Endothelial cell of umbilical vein (primary cell): ENCODE results near the gene LUC7L2. TPM values are rescaled to one million over a fixed set of nuclear protein-coding genes. Genes with fewer than 3 reads are reported as not detected.

Source experiments
- BruUV-seq: library from RNA; stranded (reverse); fragments of 400-500 nt; replicated peaks from 2 replicates; lab custom pipeline; 2021; lab: Mats Ljungman, UMichigan
- CTCF ChIA-PET: fragments of 300-600, 350-600 bp; sonication (Branson Sonifier 250); formaldehyde crosslinking; loops from one replicate; lab custom pipeline; 2021; ENCODE audit warnings: antibody characterized with exemption, inconsistent platforms; lab: Charles Lee
- POLR2A ChIA-PET: fragments of 300-600, 350-600 bp; sonication (Branson Sonifier 250); formaldehyde crosslinking; loops from one replicate; lab custom pipeline; 2021; ENCODE audit warnings: antibody characterized with exemption, inconsistent platforms; lab: Charles Lee
- DNase-seq: peaks from one replicate; pipeline ENCODE4 v3.0.0-alpha.2; 2011; ENCODE audit warnings: low read depth, low spot score
- FAIRE-seq: peaks from 2 replicates; lab custom pipeline; 2011; peaks lifted over from hg19 to GRCh38; lab: Jason Lieb, UNC
- H2AFZ ChIP-seq: 2 replicates; pipeline ENCODE4 v1.6.0; 2012; ENCODE audit warnings: low read depth, low read length, control low read depth, inconsistent platforms
- H3K27ac ChIP-seq: 2 replicates; pipeline ENCODE4 v1.5.1; 2011; ENCODE audit warnings: low read depth, mild to moderate bottlenecking, control low read depth, low read length, moderate library complexity; ENCODE audit not compliant: insufficient read depth
- H3K27me3 ChIP-seq, 2 experiments: 2 replicates each; pipeline versions ENCODE4 v1.6.0 to v1.6.1; 2011; ENCODE audit warnings: low read length in 2 of 2, mixed read lengths in 1 of 2; ENCODE audit not compliant: control insufficient read depth in 2 of 2, insufficient read depth in 2 of 2
- H3K36me3 ChIP-seq, 2 experiments: 2 replicates in 1 of 2; 3 replicates in 1 of 2; pipeline ENCODE4 v1.5.1; 2011; ENCODE audit warnings: low read length in 2 of 2, mild to moderate bottlenecking in 1 of 2, moderate library complexity in 1 of 2; ENCODE audit not compliant: control insufficient read depth in 2 of 2, insufficient read depth in 2 of 2; ENCODE audit errors: extremely low read depth in 1 of 2
- H3K4me1 ChIP-seq: 3 replicates; pipeline ENCODE4 v1.5.1; 2011; ENCODE audit warnings: mild to moderate bottlenecking, low read length; ENCODE audit not compliant: control insufficient read depth, insufficient read depth; ENCODE audit errors: extremely low read depth
- H3K4me2 ChIP-seq: 2 replicates; pipeline ENCODE4 v1.6.1; 2011; ENCODE audit warnings: low read length, control low read depth, mixed read lengths; ENCODE audit not compliant: insufficient read depth
- H3K4me3 ChIP-seq, 3 experiments: fragments of 200-600 bp in 1 of 3; sonication (generic), shearing (Covaris generic) in 1 of 3; replicated peaks in 1 of 3; 2 replicates each; pipeline ENCODE4 v1.5.1; 2011 to 2016; ENCODE audit warnings: control low read depth in 3 of 3, low read length in 3 of 3, mild to moderate bottlenecking in 2 of 3, inconsistent platforms in 1 of 3, low read depth in 1 of 3, moderate library complexity in 1 of 3; ENCODE audit not compliant: insufficient read depth in 1 of 3
- H3K79me2 ChIP-seq: 2 replicates; pipeline ENCODE4 v1.6.0; 2012; ENCODE audit warnings: low read length, inconsistent platforms; ENCODE audit not compliant: control insufficient read depth, insufficient read depth
- H3K9ac ChIP-seq: replicated peaks from 2 replicates; pipeline ENCODE3; 2011; ENCODE audit warnings: low read length, control low read depth; ENCODE audit not compliant: insufficient read depth; ENCODE audit errors: extremely low read depth
- H3K9me1 ChIP-seq: replicated peaks from 3 replicates; pipeline ENCODE4 v1.6.0; 2011; ENCODE audit warnings: mild to moderate bottlenecking, low read length; ENCODE audit not compliant: control insufficient read depth, insufficient read depth; ENCODE audit errors: extremely low read depth
- H3K9me3 ChIP-seq: replicated peaks from 2 replicates; pipeline ENCODE4 v1.5.1; 2012; ENCODE audit warnings: low read length, inconsistent platforms; ENCODE audit not compliant: control insufficient read depth, insufficient read depth
- H4K20me1 ChIP-seq: replicated peaks from 2 replicates; pipeline ENCODE3; 2011; ENCODE audit warnings: mild to moderate bottlenecking, low read length; ENCODE audit not compliant: control insufficient read depth, insufficient read depth; ENCODE audit errors: extremely low read depth
- EZH2 ChIP-seq: IDR thresholded peaks from 2 replicates; pipeline ENCODE4 v1.6.1; 2012; ENCODE audit warnings: borderline replicate concordance, low read depth, mild to moderate bottlenecking, moderate library complexity, low read length, inconsistent platforms; ENCODE audit not compliant: severe bottlenecking
- FOS ChIP-seq: IDR thresholded peaks from 2 replicates; pipeline ENCODE4 v1.6.1; 2011; ENCODE audit warnings: mild to moderate bottlenecking, low read length, moderate library complexity, borderline replicate concordance; ENCODE audit not compliant: insufficient read depth
- GATA2 ChIP-seq: IDR thresholded peaks from 2 replicates; pipeline ENCODE4 v1.7.0; 2011; ENCODE audit warnings: low read depth, mild to moderate bottlenecking, moderate library complexity, mixed read lengths, low read length; ENCODE audit not compliant: insufficient read length, insufficient read depth
- JUN ChIP-seq: IDR thresholded peaks from 2 replicates; pipeline ENCODE4 v1.6.1; 2011; ENCODE audit warnings: borderline replicate concordance, low read depth; ENCODE audit not compliant: insufficient read length, insufficient read depth
- MYC ChIP-seq: IDR thresholded peaks from one replicate; pipeline ENCODE4 v1.6.1; 2011; ENCODE audit warnings: mild to moderate bottlenecking, low read depth, low read length
- POLR2A ChIP-seq: IDR thresholded peaks from 2 replicates; pipeline ENCODE4 v1.6.1; 2012; ENCODE audit warnings: low read depth, mild to moderate bottlenecking, control low read depth, low read length
- POLR2AphosphoS5 ChIP-seq: IDR thresholded peaks from 2 replicates; pipeline ENCODE4 v1.6.1; 2012; ENCODE audit warnings: low read depth, mild to moderate bottlenecking, control low read depth, low read length, moderate library complexity; ENCODE audit not compliant: insufficient read depth
- dilution Hi-C: fragments of 300-500 bp; cut with MboI; formaldehyde crosslinking; loops from one replicate; pipeline ENCODE4 v1.15.0; 2019; ENCODE audit warnings: low sequenced_read_pairs; ENCODE audit not compliant: extremely low pct_ligation_motif_present
- intact Hi-C: fragments of 100-400 bp; cut with micrococcal nuclease; formaldehyde crosslinking; loops from one replicate; pipeline ENCODE4 v1.10.0; 2022
- polyA plus RNA-seq, 4 experiments: library from polyadenylated mRNA; depleted of rRNA in 3 of 4; stranded (reverse) in 3 of 4; unstranded in 1 of 4; fragments of >200 nt; gene quantifications; 2 replicates each; pipeline versions ENCODE4 v1.2.1 to v1.2.3, GENCODE V29; 2011 to 2012; ENCODE audit warnings: missing spikeins in 1 of 4
- total RNA-seq: library from RNA; stranded (reverse); gene quantifications from 2 replicates; pipeline ENCODE4 v1.2.3, GENCODE V29; 2021
- TF ChIP-seq, protein P1 (sequence below): IDR thresholded peaks from 2 replicates; pipeline ENCODE4 v1.6.1; 2011; ENCODE audit not compliant: insufficient read depth, insufficient read length
- TF ChIP-seq, protein P2 (sequence below), 2 donors: IDR thresholded peaks; 1 replicate in 1 of 2; 2 replicates in 1 of 2; pipeline ENCODE4 v1.5.1; 2011; ENCODE audit warnings: low read length in 2 of 2, mild to moderate bottlenecking in 2 of 2, moderate library complexity in 2 of 2, control low read depth in 1 of 2, inconsistent platforms in 1 of 2, low read depth in 1 of 2; ENCODE audit not compliant: insufficient read depth in 1 of 2; ENCODE audit errors: extremely low read depth in 1 of 2

LUC7L2 gene
- total and polyA plus RNA-seq, 2 donors (not counting 3 experiments of a cell fraction or from before 2014, with no cell fraction given), result 28.0 to 85.8 TPM

DNA sequence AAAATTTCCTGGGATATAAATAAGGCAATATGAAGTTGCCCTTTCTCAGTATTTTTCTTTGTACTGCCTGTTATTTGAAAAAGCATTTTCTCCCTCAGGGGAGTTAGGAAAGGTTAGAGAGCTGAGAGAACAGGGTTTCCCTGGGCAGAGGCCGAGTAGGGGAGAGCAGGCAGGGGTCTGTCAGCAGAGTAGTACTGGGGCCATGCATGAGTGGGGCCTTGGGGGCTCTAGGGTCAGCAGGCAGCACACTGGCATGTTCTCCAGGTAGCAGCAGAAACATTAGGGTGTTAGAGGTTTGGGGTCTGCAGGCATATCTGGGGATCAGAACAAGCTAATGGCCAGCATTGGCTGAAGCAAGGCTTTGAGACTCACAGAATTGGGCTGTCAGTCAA lies 67.3 kb downstream of the LUC7L2 start:
- intact Hi-C loops (no loop called here), dilution Hi-C loops (no loop called here)
- POLR2A ChIA-PET, result no interaction called here
- Histone ChIP-seq H3K36me3 (peaks cover 3 to 6% of the 10 kb centered on the region in 2 experiments), H4K20me1 (no peaks in the 10 kb centered on the region), H3K27ac (no peak overlapping the region), H3K79me2 (no peaks in the 10 kb centered on the region), H3K4me2 (no peak overlapping the region), H2AFZ (no peak overlapping the region), H3K4me3 (no peak overlapping the region), H3K9me1 (no peaks in the 10 kb centered on the region), H3K9me3 (no peaks in the 10 kb centered on the region), H3K9ac (no peak overlapping the region), H3K4me1 (no peaks in the 10 kb centered on the region), H3K27me3 (no peaks in the 10 kb centered on the region)
- CTCF ChIA-PET, result interaction anchor here (5.9 kb wide), 1 partner anchor 8 kb away, joined by 68 read pairs; no protein-coding TSS in a partner anchor
- FAIRE-seq (no peak), DNase-seq (no peak)
- BruUV-seq, result no TSS peak
- TF ChIP-seq FOS, result no peak
- no peak for TF ChIP-seq EZH2
- no peak for TF ChIP-seq GATA2
- no peak for TF ChIP-seq MYC
- TF ChIP-seq, protein P1, sequence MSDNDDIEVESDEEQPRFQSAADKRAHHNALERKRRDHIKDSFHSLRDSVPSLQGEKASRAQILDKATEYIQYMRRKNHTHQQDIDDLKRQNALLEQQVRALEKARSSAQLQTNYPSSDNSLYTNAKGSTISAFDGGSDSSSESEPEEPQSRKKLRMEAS, result no peak
- no peak for TF ChIP-seq POLR2AphosphoS5
- TF ChIP-seq, protein P2, sequence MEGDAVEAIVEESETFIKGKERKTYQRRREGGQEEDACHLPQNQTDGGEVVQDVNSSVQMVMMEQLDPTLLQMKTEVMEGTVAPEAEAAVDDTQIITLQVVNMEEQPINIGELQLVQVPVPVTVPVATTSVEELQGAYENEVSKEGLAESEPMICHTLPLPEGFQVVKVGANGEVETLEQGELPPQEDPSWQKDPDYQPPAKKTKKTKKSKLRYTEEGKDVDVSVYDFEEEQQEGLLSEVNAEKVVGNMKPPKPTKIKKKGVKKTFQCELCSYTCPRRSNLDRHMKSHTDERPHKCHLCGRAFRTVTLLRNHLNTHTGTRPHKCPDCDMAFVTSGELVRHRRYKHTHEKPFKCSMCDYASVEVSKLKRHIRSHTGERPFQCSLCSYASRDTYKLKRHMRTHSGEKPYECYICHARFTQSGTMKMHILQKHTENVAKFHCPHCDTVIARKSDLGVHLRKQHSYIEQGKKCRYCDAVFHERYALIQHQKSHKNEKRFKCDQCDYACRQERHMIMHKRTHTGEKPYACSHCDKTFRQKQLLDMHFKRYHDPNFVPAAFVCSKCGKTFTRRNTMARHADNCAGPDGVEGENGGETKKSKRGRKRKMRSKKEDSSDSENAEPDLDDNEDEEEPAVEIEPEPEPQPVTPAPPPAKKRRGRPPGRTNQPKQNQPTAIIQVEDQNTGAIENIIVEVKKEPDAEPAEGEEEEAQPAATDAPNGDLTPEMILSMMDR (IDR thresholded peaks at IDR 0.05; ENCODE audit: extremely low read depth in 1 of 2, insufficient read depth in 1 of 2, low read depth in 1 of 2, low read length in 2 of 2), result no peak
- TF ChIP-seq POLR2A, result no peak
- TF ChIP-seq JUN, result no peak
